ENCODE measurements around the gene CHRNA7.

Gene CHRNA7

DNA sequence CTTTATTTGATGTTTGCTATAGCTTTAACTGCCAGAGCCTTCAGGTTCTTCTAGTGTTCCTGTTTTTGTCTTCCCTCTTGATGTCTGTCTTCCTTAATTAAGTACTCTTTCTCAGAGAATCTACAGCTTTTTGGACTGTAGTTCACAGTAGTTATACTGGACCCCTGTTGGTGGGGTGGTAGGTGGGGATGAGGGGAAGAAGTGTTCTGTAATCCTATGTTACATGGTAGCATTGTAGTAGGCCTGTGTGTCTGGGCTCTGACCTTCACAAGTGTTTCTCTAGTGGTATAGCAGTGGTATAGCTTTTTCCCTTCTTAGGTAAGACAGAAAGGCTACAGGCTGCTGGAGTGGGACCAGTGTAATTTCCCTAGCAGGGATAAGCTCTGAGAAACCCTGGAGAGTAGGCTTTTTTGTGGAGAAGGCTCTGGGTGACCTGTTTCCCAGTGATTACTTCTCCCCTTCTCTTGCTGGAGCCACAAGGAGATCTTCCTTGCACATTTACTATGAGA, 59.6 kb downstream of the CHRNA7 start:
- DNase-seq, result no peak

- DNase-seq, result no peak
Measured at GRCh38 chr15:32091505-32092380, 61.4 kb downstream of the CHRNA7 start.

- DNase-seq, result no peak
Measured at GRCh38 chr15:32096213-32096612, 65.9 kb downstream of the CHRNA7 start.

- DNase-seq, result peak; percentile 60
Measured at GRCh38 chr15:32096916-32097617, 66.8 kb downstream of the CHRNA7 start.

- DNase-seq, result no peak
Measured at GRCh38 chr15:32098033-32098432, 67.7 kb downstream of the CHRNA7 start.

- no peak for DNase-seq
Measured at GRCh38 chr15:32099097-32099785, 68.9 kb downstream of the CHRNA7 start.

DNA sequence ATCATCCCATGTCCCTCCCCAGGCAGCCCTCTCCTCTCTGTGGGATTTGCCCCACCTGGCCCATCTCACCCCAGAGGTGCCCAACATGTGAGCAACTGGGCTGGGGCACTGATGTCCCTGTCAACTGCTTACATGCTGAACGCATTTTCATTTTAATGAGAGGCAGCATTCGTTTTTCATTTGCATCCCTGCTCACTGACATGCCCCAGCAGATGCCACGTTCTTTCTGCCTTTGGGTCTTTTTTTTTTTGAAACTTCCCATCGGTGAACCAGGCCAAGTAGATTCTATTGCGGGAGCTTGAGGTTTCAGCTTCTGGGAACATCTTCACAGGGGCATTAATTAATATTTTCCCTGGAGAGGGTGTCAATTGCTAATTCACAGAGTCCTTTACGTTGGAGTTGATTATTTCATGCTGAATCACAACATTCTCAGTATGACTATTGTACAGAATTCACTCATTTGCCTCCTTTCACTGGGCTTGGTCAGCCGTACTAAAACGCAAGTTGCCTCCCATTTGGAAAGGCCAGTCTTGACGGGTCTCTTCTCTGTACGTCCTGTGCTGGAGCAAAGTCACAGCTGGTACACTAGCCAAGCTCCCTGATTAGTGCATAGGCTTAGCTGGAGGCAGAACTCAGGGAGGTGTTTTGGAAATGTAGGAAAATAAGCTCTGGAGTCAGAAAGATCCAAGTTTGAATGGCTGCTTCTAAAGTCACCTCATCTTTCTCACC, 69.8 kb downstream of the CHRNA7 start:
- DNase-seq, result peak; percentile 70

GRCh38 chr15:32104061-32104995, 74.0 kb downstream of the CHRNA7 start:
- DNase-seq, result no peak

- DNase-seq, result no peak
Measured at GRCh38 chr15:32105258-32106241, 75.2 kb downstream of the CHRNA7 start.

DNA sequence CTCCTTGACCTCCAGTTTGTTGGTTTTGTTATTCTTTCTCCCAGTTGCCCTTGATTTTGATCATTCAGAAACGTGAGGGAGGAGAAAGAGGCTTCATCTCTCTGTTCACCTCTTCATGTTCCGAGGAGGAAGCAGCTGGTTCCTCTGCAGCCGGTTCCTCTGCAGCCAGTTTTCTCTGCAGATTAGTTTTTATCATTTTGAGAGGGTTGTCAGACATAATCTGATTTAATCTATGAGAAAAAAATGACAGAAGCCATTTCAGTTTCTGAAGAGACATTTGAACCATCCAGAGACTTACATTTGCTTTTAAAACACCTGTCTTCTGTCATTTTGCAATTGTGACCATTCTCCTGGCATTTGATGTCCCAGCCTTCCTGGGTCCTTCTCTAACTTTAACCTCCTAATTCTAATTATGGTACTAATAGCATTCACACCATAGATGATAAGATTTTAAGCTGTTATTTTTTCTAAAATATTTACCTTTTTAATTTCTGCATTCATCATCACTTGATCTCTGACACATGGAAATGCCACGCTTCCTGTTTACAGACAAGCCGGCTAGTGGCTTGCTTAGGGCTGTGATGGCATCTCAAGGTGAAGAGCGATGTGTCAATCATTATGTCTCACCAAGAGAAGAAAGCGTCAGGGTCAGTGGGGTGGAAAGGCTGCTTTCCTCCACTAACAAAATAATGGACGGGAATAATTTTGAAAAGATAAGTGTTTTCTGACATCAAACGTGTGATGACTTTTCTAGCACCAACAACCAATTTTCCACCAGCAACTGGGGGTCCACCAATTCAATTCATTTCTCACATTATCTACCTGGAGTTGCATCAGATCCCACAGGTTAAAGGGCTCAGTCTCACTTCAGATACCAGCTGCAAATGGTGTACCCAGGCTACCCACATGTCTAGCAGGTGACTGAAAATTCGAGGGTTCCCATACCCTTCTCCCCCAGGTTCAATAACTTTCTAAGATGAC, 76.4 kb downstream of the CHRNA7 start:
- no peak for DNase-seq

DNA sequence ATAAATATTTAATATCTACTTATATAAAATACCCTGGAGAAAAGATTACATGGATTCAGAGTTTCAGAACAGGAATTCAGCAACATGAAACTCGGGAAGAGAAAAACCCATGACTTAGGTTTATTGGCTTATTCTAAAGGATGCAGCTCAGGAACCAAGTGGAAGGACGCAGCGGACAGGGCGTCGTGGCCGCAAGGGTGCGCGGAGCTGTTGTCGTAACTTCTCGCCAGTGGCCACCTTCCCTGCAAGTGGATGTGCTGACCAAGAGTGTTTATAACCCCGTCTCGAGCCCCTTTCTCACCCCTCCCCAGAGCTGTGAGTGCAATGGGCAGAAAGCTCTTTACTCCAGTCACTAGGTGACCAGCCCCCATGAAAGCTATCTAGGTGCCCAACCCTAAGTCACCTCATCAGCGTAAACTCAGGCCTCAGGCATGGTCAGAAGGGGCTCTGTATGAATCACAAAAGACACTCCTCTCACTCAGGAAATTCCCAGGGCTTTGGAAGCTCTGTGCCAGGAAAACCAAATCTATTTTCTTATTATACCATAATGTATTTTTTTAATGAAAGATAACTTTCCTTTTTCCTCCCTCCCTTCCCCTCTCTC, 77.3 kb downstream of the CHRNA7 start:
- DNase-seq, result no peak

DNA sequence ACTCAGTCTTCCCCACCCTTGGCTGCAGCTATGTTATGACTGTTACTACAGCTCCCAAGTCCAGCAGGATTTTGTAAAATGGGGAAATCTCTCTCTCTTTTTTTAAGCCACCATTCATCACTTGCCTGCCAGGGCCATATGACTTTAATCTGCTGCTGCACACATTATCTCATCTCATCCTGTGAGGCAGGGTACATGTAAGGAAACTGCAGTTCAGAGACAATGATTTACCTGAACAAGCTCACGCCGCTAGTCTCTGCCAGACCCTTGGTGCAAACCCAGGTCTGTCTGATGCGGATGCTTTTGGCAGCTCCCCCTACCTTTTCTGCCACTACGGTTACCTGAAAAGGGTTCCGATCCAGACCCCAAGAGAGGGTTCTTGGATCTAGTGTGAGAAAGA, 78.3 kb downstream of the CHRNA7 start:
- no peak for DNase-seq

GRCh38 chr15:32112101-32112500, 81.8 kb downstream of the CHRNA7 start:
- no peak for DNase-seq

GRCh38 chr15:32113224-32113623, 82.9 kb downstream of the CHRNA7 start:
- DNase-seq, result no peak

GRCh38 chr15:32117122-32117521, 86.8 kb downstream of the CHRNA7 start:
- DNase-seq, result no peak

DNA sequence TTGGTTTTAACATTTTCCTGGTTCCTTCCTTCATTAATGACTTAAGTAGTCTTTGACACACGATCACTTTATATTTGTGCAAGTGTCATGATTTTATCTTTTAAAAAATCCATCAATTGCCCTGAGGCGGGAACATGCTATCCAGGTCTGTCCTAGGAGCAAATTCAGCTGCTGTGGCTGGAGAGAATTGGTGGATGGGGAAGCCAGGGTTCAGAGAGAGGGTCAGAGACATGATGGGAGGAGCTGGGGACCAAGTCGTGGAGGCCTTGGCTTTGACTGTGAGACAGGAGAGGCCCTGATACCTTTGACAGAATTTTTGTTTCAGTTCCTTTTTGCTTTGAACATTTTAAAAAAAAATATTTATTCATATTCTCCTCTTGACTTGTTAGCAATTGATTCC, 89.0 kb downstream of the CHRNA7 start:
- DNase-seq, result no peak

DNA sequence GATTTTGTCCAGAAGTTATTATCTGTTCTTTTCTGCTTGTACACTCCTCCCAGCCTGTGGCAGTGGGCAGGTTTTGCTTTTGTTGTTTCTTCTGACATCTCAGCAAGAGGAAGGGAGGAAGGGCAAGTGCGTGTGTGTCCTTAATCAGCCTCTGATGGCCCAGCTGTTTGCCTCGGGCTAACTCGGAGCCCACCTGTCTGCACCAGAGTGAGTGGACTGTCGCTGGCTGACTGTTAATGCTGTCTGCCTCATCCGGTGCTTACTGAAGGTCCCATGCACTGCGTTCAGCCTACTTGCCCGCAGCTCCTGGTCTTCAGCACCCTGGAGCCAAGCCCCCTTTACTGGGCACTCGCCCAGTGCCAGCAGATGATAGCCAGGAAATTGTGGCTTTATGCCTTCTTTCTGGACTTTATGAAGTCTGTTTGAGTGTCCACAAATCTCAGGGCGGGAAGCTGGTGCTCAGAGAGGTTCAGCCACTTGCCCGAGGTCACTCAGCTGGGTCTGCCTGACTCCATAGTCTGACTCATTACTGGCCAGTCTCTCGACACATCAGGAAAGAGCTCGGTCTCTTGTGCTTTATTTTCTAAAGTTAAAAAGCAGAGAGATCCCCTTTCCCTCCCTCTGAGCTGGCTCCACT, 89.5 kb downstream of the CHRNA7 start:
- peak; percentile 46 for DNase-seq

Measured in eye (tissue), 1 donor.